GM21619 (cell line): Measurements from ENCODE around the gene WWC2.
"Not testable (repeated sequence)": the region's sequence is repeated elsewhere in the genome, so short reads cannot be mapped to it uniquely, and the experiment has no call there.

ENCODE experiments used
- ATAC-seq: cut with Tn5 transposase; IDR thresholded peaks from one replicate; pipeline ENCODE4 v1.9.1; 2021; ENCODE audit not compliant: unreplicated experiment

The WWC2 gene

DNA sequence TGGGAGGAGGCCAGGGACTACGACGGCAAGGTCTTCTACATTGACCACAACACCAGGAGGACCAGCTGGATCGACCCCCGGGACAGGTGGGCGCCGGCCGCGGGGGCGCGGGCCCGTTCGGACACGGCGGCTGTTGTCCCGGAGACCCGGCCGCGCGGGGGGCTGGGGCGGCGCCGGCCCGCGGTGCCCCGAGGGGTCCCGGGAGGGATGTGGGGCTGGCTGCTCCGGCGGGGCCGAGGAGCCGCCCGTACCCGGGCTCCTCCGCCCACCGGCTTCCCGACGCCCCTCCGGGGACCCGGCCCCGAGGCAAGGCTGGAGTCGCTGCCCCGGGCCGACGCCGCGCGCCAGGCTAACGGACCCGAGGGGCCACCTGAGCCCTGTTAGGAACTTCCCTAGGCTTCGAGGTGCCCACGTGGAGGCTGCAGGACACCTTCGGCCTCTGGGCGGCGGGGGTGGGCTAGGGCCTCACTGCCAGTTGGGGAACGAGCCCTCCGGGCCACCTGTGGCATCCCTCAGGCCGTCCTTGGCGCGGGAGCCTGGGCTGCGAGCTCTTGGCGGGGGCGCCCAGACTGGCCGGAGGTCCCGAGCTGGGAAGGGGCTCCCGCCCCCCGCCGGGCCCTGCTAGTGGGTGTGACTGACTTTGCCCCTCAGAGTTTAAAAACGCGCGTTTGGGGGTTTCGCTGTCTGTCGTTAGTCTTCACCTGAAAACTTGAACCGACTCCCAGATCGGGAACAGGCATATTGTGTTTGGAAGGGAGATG lies 660 bp downstream of the WWC2 start:
- ATAC-seq = no peak

DNA sequence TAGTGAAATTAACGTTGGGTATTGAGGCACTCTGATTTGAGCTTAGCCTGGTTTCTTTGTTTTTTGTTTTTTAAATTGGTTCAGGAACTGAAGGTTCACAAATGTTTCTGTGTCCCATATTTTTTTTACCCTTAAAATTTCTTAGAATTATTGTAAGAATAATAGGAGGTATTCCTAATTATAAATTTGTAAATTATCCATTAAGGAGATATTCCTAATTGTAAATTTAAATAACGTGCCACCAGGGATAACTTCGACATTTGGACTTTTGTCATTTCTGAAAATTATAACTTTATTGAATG lies 1.2 kb downstream of the WWC2 start:
- ATAC-seq = no peak

DNA sequence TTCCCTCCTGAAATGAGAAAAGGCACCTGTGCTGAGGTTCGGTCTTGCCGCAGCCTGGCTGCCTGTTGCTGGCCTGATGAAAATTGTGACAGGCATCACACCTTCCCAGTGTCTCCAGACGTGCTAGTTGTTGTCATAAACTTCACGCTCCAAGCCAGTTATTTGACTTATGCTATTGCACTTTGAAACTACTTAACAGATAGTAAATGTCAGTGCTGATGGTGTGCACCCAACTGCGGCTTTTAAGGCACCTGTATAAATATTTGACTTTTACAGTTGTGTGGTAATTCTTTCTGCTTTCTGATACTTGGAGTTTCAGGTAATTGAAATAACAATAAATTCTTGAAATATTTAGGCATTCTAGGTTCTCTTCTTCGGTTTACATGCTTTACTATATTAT lies 1.8 kb downstream of the WWC2 start:
- no peak for ATAC-seq

DNA sequence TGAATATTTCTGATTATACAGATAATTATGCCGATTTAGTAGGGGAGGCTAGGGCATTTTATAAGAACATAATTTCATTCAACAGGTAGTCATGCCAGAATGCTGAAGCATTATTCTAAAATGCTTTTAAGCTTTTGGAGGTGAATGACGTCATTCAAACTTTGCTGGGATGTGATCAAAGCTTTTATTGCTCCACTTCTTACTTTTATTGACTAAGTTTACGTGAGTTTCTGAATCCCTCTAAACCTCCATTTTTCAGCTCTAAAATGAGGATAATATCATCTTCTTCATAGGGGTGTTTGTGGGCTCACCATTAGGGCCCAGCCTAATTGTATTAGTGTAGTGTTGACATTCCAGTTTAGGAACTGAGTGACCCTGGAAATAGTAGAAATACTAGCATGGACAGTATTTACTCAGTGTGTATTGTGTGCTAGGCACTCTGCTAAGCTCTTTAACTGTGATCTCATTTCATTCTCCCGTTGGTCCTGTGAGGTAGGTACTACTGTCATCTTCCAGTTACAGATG lies 3.0 kb downstream of the WWC2 start:
- no peak for ATAC-seq

DNA sequence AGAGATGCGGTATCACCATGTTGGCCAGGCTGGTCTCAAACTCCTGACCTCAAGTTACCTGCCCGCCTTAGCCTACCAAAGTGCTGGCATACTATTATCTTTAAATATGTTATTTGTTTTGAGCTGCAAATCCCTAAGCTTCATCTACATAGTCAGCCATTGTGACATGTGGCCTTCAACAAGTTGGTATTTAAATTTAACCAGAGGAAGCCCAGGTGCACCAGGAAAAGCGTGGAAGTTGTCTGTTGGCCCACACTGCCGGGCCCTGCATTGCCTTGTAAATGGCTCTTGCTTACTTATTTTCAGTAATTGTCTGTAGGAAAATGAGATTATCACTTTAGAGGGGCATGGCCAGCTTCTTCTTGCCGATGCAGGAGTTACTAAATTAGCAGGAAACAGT lies 6.0 kb downstream of the WWC2 start:
- no peak for ATAC-seq

DNA sequence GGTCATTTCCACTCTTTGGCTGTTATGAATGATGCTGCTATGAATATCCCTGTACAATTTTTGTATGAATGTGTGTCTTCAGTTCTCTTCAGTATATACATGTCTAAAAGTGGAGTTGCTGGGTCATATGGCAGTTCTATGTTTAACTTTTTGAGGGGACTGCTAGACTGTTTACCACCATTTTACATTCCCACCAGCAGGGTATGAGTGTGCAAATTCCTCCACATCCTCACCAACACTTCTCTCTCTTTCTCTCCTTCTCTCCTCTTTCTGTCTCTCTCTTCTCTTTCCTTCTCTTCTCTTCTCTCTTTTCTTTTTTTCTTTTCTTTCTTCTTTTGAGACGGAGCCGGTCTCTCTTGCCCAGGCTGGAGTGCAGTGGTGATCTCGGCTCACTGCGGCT lies 7.8 kb downstream of the WWC2 start:
- ATAC-seq = no peak

DNA sequence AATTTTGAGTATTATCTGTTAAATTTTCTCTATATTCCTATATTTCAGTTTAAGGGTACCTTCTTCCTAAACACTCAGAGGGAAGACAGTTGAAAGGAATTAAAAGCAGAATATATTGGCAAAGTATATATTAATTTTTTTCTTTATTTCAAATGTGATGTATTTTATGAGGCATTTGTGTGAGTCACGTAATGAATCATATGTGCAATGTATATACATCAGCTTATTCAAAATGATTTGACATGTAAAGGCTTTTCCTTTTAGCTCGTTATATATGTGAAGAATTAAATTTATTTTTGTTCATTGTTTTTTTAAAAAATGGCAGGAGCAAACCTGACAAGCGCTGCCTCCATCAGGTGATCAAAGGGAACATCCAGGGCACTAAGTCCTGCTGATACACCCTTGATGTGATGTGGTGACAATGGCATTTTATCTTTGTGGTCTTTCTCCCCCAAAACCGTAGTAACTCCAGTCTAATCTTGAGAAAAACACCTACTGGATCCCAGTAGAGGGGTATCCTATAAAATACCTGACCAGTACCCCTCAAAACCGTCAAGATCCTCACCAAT lies 8.9 kb downstream of the WWC2 start:
- ATAC-seq = no peak

DNA sequence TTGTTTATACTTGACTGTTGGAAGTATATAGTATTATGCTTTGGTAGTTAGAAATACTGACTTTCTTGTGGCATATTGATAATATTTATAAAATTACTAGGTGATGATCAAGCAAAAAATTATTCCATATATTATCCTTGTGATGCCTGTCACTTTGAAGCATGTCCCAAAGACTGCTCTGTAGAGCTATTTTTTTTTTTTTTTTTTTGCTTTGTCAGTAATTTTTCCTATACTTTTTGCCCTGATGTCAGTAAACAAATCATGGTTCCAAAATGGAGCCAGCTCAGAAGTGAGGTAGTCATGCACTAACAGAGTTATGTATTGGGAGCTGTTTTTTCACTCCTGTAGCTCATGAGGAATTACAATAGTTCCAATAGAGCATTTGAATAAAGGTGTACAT lies 11.2 kb downstream of the WWC2 start:
- ATAC-seq = no peak

DNA sequence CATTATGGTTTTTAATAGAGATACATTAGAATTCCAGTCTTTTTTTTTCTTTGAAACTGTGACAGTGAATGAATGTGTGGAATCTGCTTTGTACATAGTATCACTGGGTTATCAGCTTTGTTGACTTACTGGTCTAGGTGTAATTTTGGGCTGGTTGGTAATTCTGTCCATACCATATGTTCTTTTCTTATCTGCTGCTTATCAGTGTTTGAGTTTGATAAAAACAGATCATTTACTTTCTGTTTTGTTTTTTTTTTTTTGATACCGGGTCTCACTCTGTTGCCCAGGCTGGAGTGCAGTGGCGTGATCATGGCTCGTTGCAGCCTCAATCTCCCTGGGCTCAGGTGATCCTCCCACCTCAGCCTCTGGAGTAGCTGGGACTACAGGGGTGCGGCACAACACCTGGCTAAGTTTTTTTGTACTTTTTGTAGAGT lies 12.4 kb downstream of the WWC2 start:
- no peak for ATAC-seq

DNA sequence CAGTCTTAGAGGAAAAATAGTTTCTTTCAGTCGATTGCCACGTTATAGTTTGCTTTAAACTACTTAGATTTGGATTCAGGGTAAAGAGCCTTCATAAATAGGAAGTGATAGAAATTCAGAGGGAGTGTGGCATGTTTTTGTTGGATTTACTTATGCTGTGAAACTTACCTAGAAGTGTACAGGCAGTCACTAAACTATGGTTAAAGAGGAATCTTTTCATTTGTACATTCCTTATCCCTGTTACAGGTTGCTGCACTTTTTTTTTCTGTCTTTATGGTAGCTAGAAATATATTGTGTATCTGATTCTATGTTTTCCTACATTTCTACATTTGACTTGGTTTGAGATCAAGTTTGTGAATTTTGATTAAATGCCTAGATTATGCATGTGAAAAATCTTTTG lies 19.1 kb downstream of the WWC2 start:
- ATAC-seq = no peak

DNA sequence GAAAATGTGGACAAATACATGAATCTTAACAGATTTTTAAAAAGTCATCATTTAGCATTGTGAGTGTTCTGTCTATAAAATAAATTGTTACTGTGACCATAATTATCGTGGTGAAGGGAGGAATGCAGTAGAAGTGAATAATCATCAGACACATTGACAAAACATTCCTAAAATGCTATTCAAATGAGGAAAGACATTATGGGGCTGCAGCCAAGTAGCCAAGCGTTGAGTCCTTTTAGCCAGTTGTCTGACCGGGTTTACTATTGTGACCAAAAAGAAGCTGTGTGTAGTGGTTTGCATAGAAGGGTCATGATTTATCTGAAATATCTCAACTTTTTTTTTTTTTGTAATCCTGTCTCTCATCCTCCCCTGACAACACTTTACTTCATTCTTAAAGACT lies 19.5 kb downstream of the WWC2 start:
- no peak for ATAC-seq

DNA sequence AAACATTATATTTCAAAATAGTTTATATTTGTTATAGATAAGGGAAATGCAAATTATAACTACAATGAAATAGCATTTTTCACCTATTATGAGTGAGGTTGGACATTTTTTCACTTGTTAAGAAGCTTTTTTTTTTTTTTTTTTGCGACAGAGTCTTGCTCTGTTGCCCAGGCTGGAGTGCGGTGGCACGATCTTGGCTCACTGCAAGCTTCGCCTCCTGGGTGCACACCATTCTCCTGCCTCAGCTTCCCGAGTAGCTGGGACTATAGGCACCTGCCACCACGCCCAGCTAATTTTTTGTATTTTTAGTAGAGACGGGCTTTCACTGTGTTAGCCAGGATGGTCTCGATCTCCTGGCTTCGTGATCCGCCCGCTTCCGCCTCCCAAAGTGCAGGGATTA lies 22.6 kb downstream of the WWC2 start:
- not testable (repeated sequence) for ATAC-seq

DNA sequence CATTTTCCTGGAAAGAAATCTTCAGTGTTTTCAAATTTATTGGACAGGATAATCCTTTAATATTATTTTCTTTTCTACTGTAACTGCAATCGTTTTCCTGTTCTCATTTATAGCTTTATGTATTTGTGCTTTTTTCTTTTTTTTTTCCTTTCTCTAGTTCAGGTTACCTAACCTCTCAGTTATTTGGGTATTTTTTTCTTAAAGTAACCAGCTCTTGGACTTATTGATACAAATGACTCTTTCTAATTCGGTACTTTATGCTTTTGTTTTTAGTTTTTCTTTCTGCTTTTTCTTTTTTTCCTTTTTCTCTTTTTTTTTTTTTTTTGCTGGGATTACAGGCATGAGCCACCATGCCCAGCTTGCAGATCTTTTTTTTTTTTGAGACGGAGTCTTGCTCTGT lies 25.2 kb downstream of the WWC2 start:
- ATAC-seq = no peak

DNA sequence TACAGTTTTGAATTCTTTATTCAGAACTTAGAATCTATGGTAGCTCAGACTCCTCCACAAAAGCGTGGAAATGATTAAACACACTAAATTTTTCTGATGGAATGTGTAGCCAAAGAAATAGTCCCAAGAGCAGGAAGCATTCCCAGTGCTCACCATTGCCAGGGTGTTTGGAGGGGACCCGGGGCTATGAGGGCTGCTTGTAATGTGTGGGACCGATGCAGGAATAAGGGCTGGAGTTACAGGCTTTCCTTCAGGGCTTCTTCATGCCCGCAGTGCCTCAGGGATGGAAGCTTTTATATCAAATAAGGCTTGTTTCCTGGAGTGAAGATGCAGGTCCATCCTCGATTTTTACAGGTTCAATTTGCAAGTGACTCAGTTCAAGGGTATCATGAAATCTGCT lies 25.8 kb downstream of the WWC2 start:
- no peak for ATAC-seq

DNA sequence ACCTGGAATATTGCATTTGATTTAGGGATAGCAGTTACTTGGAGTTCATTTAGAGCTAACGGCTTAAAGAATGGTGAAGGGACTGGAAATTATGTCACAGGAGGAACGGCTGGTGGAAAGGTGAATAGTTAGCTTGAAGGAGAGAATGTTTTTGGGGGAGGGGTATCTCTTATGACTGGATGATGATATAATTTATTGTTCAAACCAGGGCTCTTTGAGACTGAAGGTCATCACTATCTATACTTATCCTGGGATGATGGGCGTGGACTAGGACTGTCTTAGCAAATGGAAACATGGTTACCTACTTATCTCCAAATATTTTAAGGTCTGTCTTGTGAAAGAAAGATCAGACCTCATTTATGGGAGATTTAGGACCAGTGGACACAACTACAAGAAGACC lies 30.1 kb downstream of the WWC2 start:
- no peak for ATAC-seq

DNA sequence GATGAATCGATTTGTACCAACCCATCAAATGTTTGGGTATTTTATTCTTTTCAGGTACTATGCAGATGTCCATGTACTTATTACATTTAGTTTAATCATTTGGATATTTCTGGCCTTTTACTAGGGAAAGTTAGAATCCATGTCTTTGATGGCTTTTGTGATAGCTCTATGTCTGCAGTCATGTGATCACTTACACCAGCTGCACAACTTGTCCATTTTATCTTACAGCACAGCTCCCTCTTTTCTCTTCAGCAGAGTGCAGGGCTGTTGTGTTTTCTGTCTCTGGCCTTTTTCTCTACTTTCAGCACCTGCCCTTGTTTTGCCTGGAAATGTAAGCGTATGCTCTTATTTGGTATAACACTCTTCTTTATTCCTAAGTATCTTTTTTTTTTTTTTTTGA lies 30.6 kb downstream of the WWC2 start:
- no peak for ATAC-seq

DNA sequence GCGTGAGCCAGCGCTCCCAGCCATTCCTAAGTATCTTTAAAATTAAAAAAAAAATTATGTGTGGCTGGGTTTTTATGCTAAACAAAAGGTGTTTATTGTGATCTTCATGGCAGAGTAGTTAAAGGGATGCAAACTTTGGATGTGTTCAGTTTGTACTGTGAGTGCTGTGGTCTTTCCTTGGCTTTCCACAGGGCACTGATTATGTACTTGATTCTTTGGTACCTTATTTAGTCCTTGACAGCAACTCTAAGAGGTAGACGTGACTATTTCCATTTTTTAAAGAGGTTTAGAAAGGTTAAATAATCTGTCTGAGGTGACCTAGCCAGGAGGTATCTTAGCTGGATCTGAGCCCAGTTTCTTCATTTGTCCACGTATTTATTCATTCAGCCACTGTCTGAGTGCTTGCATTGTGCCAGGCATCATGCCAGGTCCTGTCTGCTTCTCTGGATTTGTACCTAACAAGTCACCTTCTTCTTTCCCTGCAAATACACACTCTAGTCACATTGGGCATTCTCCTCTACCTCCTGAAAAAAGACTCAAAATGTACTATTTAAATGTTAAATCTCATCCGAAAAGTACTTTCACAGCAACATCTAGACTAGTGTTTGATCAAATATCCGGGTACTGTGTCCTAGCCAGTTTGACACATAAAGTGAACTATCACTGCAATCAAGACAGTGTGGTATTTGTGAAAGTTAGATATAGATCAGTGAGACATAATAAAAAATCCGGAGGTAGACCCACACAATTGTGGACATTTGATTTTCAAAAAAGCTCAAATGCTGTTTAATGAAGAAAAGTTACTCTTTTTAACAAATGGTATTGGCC lies 31.5 kb downstream of the WWC2 start:
- ATAC-seq = no peak

DNA sequence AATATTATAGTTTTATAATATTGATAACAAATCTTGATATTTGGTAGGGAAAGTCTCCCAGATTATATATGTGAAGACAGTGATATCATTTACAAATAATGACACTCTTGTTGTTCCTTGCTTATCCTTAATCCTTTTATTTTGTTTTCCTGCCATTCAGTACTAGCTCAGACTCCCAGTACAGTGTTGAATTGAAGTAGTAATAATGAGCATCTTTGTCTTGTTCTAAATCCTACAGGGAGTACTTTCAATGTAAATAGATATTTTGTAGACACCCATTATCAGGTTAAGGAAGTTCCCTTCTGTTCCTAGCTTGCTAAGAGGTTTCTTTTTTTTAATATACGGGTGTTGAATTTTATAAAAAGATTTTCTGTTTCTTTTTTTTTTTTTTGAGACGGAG lies 33.0 kb downstream of the WWC2 start:
- no peak for ATAC-seq

DNA sequence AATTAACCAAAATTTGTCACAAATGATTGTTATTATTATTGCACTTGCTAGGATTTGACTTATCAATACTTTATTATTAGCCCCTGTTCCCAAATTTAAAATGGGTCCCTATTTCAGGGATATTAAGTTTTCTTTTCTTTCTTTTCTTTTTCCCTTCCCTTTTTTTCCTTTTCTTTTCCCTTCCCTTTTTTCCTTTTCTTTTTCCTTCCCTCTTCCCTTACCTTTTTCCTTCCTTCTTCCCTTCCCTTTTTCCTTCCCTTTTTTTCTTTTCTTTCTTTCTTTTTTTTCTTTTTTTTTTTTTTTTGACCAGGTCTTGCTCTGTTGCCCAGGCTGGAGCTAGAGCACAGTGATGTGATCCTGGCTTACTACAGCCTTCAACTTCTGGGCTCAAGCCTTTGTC lies 33.8 kb downstream of the WWC2 start:
- no peak for ATAC-seq

DNA sequence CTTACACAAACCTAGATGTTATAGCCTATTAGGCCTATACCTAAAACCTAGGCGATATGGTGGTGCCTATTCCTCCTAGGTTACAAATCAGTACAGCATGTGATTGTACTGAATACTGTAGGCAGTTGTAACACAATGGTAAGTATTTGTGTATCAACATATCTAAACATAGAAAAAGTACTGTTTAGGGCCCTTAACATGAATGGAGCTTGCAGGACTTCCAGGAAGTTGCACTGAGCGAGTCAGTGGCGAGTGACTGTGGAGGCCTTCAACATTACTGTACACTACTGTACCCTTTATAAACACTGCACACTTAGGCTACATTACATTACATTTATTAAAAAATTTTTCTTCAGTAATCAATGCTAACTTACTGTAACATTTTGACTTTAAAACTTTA lies 37.8 kb downstream of the WWC2 start:
- ATAC-seq = no peak

DNA sequence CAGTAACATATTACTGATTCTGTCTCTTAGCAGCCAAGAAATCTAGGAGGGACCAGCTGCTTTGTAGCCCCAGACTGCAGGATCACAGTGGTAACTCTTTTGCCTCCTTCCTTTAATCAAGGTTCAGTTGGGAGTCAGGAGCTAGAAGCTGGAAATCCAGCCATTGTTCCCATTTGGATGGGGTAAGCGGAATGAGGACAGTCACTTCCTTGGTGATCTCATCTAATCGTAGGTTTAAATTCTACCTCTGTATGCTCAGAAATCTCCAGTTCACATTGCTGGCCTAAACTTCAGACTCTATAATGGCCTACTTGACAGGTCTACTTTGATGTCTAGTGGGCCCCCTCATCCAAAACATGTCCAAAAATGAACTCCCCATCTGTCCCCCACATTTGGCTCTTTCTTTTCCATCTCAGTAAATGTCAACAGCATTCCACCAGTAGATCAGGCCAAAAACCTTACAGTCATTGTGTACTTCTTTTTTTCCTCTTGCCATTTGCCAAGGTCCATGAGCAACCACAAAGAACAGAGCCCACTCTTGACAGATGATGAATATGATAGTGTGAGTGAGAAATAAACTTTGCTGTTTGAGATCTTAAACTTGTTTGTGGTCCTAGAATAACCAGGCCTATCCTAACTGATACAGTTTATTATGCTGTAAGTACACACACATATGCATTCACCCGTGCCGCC lies 40.1 kb downstream of the WWC2 start:
- ATAC-seq = no peak
